Cardiac muscle cell (in vitro differentiated cells and primary cell): ENCODE data around the gene SCYL2. TPM values are rescaled to one million over a fixed set of nuclear protein-coding genes. Genes with fewer than 3 reads are reported as not detected.

Source experiments
- DNase-seq, 2 donors: peaks; one replicate each; pipeline versions ENCODE4 v3.0.0 to v3.0.0-alpha.2; 2010 to 2017; ENCODE audit warnings: low read depth in 1 of 2, low spot score in 1 of 2
- H3K27ac ChIP-seq: fragments of 200-600 bp; sonication (generic); 2 replicates; pipeline ENCODE4 v1.5.1; 2016
- H3K27me3 ChIP-seq: fragments of 200-600 bp; sonication (generic); 2 replicates; pipeline ENCODE4 v1.6.0; 2016; ENCODE audit warnings: control low read depth
- H3K36me3 ChIP-seq: fragments of 200-600 bp; sonication (generic); 2 replicates; pipeline ENCODE4 v1.5.1; 2016; ENCODE audit warnings: control low read depth
- H3K4me1 ChIP-seq: fragments of 200-600 bp; sonication (generic); 2 replicates; pipeline ENCODE4 v1.8.1; 2017; ENCODE audit warnings: low read depth, mild to moderate bottlenecking, mixed run types
- H3K4me3 ChIP-seq: fragments of 200-600 bp; sonication (generic); 2 replicates; pipeline ENCODE4 v1.5.1; 2016; ENCODE audit warnings: mild to moderate bottlenecking
- H3K9me3 ChIP-seq: fragments of 200-600 bp; sonication (generic); 2 replicates; pipeline ENCODE4 v1.5.1; 2017; ENCODE audit warnings: low read depth, mild to moderate bottlenecking, control low read depth
- CTCF ChIP-seq: IDR thresholded peaks from 2 replicates; pipeline ENCODE4 v1.5.1; 2012; ENCODE audit warnings: low read depth, mild to moderate bottlenecking, low read length
- polyA plus RNA-seq: library from polyadenylated mRNA; unstranded; fragments of >200 nt; fragmentation: Nextera tagmentation; extraction: Ambion mirVana; gene quantifications from 2 replicates; pipeline ENCODE4 v1.2.1, GENCODE V29; 2016
- total RNA-seq: library from RNA; depleted of rRNA; stranded (reverse); fragments of >200 nt; gene quantifications from 2 replicates; pipeline ENCODE4 v1.2.3, GENCODE V29; 2016

Gene SCYL2
- total and polyA plus RNA-seq, 2 experiments from 2014 or later: 26.7 to 60.7 TPM

GRCh38 chr12:100345020-100345767, 78.2 kb downstream of the SCYL2 start:
- Histone ChIP-seq H3K9me3 (no peaks in the 10 kb centered on the region), H3K4me3 (no peak overlapping the region), H3K27me3 (no peaks in the 10 kb centered on the region), H3K27ac (no peak overlapping the region), H3K36me3 (peaks cover 5% of the 10 kb centered on the region), H3K4me1 (no peaks in the 10 kb centered on the region)
- no peak for DNase-seq
- TF ChIP-seq CTCF: no peak

GRCh38 chr12:100346660-100347059, 79.7 kb downstream of the SCYL2 start:
- no peak for TF ChIP-seq CTCF
- no peaks in the 10 kb centered on the region for H3K4me1 ChIP-seq
- no peak overlapping the region for H3K27ac ChIP-seq
- DNase-seq: peak in 1 of 2 donors; percentile 32
- no peaks in the 10 kb centered on the region for H3K27me3 ChIP-seq
- no peaks in the 10 kb centered on the region for H3K9me3 ChIP-seq
- H3K4me3 ChIP-seq: no peak overlapping the region
- H3K36me3 ChIP-seq: no peaks in the 10 kb centered on the region

- Histone ChIP-seq H3K27me3 (no peaks in the 10 kb centered on the region), H3K4me1 (no peaks in the 10 kb centered on the region), H3K27ac (no peak overlapping the region), H3K36me3 (no peaks in the 10 kb centered on the region), H3K4me3 (no peak overlapping the region), H3K9me3 (no peaks in the 10 kb centered on the region)
- peak in 1 of 2 donors; percentile 55 for DNase-seq
- peak; percentile 39 for TF ChIP-seq CTCF
These were observed 81.9 kb downstream of the SCYL2 start for GRCh38 chr12:100348657-100349454.

- Histone ChIP-seq H3K9me3 (no peaks in the 10 kb centered on the region), H3K27me3 (peaks cover 2% of the 10 kb centered on the region), H3K4me3 (no peak within 1 kb of the TSS), H3K36me3 (no peaks in the 10 kb centered on the region), H3K4me1 (no peaks in the 10 kb centered on the region), H3K27ac (no peak within 1 kb of the TSS)
- TF ChIP-seq CTCF: no peak
- peak in 1 of 2 donors; percentile 41 for DNase-seq
These were observed 89.8 kb downstream of the SCYL2 start, which contains the start of gene SLC17A8 for GRCh38 chr12:100356644-100357223. SLC17A8 (plus strand) TSS chr12:100357074; CDS start chr12:100357392, 318 bp downstream.

GRCh38 chr12:100359248-100359647, 92.3 kb downstream of the SCYL2 start:
- no peaks in the 10 kb centered on the region for H3K9me3 ChIP-seq
- peaks cover 2% of the 10 kb centered on the region for H3K27me3 ChIP-seq
- no peak for DNase-seq
- no peaks in the 10 kb centered on the region for H3K4me1 ChIP-seq
- no peak for TF ChIP-seq CTCF
- H3K4me3 ChIP-seq: no peak overlapping the region
- H3K36me3 ChIP-seq: no peaks in the 10 kb centered on the region
- H3K27ac ChIP-seq: no peak overlapping the region
